DND-41 (cell line): ENCODE results near the gene SENP8.

Experiments used
- ATAC-seq: fragments of 200-7000 bp; cut with Tn5 transposase; 3 replicates; pipeline ENCODE4 v1.9.1; 2021; ENCODE audit warnings: low read depth; ENCODE audit not compliant: insufficient read depth
- DNase-seq: peaks from one replicate; pipeline ENCODE4 v3.0.0-alpha.2; 2020
- H2AFZ ChIP-seq: 2 replicates; pipeline ENCODE4 v1.6.0; 2012; ENCODE audit warnings: low read depth, low read length
- H3K27ac ChIP-seq: 2 replicates; pipeline ENCODE4 v1.5.1; 2012; ENCODE audit warnings: low read length, inconsistent platforms
- H3K27me3 ChIP-seq: fragments of 200-600 bp; sonication (generic); 2 replicates; pipeline ENCODE4 v1.6.0; 2012; ENCODE audit warnings: low read length, mild to moderate bottlenecking, inconsistent platforms; ENCODE audit not compliant: insufficient read depth, poor library complexity
- H3K36me3 ChIP-seq: 2 replicates; pipeline ENCODE4 v1.5.1; 2012; ENCODE audit warnings: low read length, inconsistent platforms; ENCODE audit not compliant: insufficient read depth
- H3K4me1 ChIP-seq: 2 replicates; pipeline ENCODE4 v1.5.1; 2012; ENCODE audit warnings: mild to moderate bottlenecking, low read length; ENCODE audit not compliant: insufficient read depth
- H3K4me2 ChIP-seq: 2 replicates; pipeline ENCODE4 v1.6.0; 2012; ENCODE audit warnings: mild to moderate bottlenecking, moderate library complexity, low read length, inconsistent platforms; ENCODE audit not compliant: insufficient read depth
- H3K4me3 ChIP-seq, 2 experiments: fragments of 200-600 bp in 1 of 2; shearing (Covaris generic) in 1 of 2; 2 replicates each; pipeline ENCODE4 v1.5.1; 2012 to 2016; ENCODE audit warnings: inconsistent platforms in 2 of 2, low read length in 2 of 2, mild to moderate bottlenecking in 2 of 2, low read depth in 1 of 2, moderate library complexity in 1 of 2
- H3K79me2 ChIP-seq: 2 replicates; pipeline ENCODE4 v1.6.0; 2012; ENCODE audit warnings: low read length, inconsistent platforms; ENCODE audit not compliant: insufficient read depth
- H3K9ac ChIP-seq: 2 replicates; pipeline ENCODE4 v1.6.0; 2012; ENCODE audit warnings: low read depth, mild to moderate bottlenecking, inconsistent platforms, low read length, moderate library complexity
- H3K9me3 ChIP-seq: 2 replicates; pipeline ENCODE4 v1.5.1; 2012; ENCODE audit warnings: low read length, moderate library complexity, mild to moderate bottlenecking, inconsistent platforms; ENCODE audit not compliant: insufficient read depth, severe bottlenecking
- H4K20me1 ChIP-seq: 2 replicates; pipeline ENCODE4 v1.6.0; 2012; ENCODE audit warnings: low read length; ENCODE audit not compliant: insufficient read depth
- CTCF ChIP-seq: IDR thresholded peaks from 2 replicates; pipeline ENCODE4 v1.5.1; 2012; ENCODE audit warnings: borderline replicate concordance, low read length, moderate library complexity, mild to moderate bottlenecking; ENCODE audit not compliant: poor library complexity, severe bottlenecking; ENCODE audit errors: extremely low read depth
- EZH2 ChIP-seq: IDR thresholded peaks from 3 replicates; pipeline ENCODE4 v1.6.1; 2012; ENCODE audit warnings: borderline replicate concordance, low read depth, mild to moderate bottlenecking, moderate library complexity, low read length, inconsistent platforms; ENCODE audit not compliant: severe bottlenecking

SENP8 gene

GRCh38 chr15:72174551-72175165 lies 56.5 kb downstream of the SENP8 start:
- Histone ChIP-seq H3K4me3 (no peak overlapping the region), H3K27ac (no peak overlapping the region), H3K9ac (no peak overlapping the region), H3K36me3 (no peaks in the 10 kb centered on the region), H3K79me2 (no peaks in the 10 kb centered on the region), H3K4me2 (no peak overlapping the region), H3K27me3 (no peaks in the 10 kb centered on the region), H2AFZ (no peak overlapping the region), H4K20me1 (no peaks in the 10 kb centered on the region), H3K4me1 (no peaks in the 10 kb centered on the region), H3K9me3 (no peaks in the 10 kb centered on the region)
- peak; percentile 37; the same call in 1 of the 3 replicates for ATAC-seq
- DNase-seq, result no peak
- TF ChIP-seq EZH2, result no peak
- TF ChIP-seq CTCF, result no peak

GRCh38 chr15:72175186-72176044 lies 57.2 kb downstream of the SENP8 start:
- H4K20me1 ChIP-seq, result no peaks in the 10 kb centered on the region
- TF ChIP-seq EZH2 (no peak), CTCF (no peak)
- no peaks in the 10 kb centered on the region for H3K27me3 ChIP-seq
- H3K79me2 ChIP-seq, result no peaks in the 10 kb centered on the region
- H3K27ac ChIP-seq, result no peak overlapping the region
- no peak for DNase-seq
- no peak overlapping the region for H3K4me3 ChIP-seq
- no peak for ATAC-seq
- H3K9me3 ChIP-seq, result no peaks in the 10 kb centered on the region
- H2AFZ ChIP-seq, result no peak overlapping the region
- H3K4me2 ChIP-seq, result no peak overlapping the region
- H3K36me3 ChIP-seq, result no peaks in the 10 kb centered on the region
- no peaks in the 10 kb centered on the region for H3K4me1 ChIP-seq
- H3K9ac ChIP-seq, result no peak overlapping the region

GRCh38 chr15:72176159-72176558 lies 58.0 kb downstream of the SENP8 start:
- ATAC-seq (no peak), DNase-seq (no peak)
- no peaks in the 10 kb centered on the region for H3K4me1 ChIP-seq
- H3K4me2 ChIP-seq, result no peak overlapping the region
- H2AFZ ChIP-seq, result no peak overlapping the region
- H3K4me3 ChIP-seq, result no peak overlapping the region
- no peaks in the 10 kb centered on the region for H4K20me1 ChIP-seq
- H3K27ac ChIP-seq, result no peak overlapping the region
- no peak for TF ChIP-seq EZH2
- TF ChIP-seq CTCF, result no peak
- no peaks in the 10 kb centered on the region for H3K79me2 ChIP-seq
- H3K9me3 ChIP-seq, result no peaks in the 10 kb centered on the region
- no peaks in the 10 kb centered on the region for H3K27me3 ChIP-seq
- no peaks in the 10 kb centered on the region for H3K36me3 ChIP-seq
- no peak overlapping the region for H3K9ac ChIP-seq
